A673 (cell line): ENCODE measurements around the gene TBKBP1. TPM values are rescaled to one million over a fixed set of nuclear protein-coding genes. Genes with fewer than 3 reads are reported as not detected.
A peak's percentile ranks its signal among the peaks of the same experiment; 100 is the strongest.

Source experiments
- BruUV-seq: library from RNA; stranded (reverse); fragments of 400-500 nt; replicated peaks from 2 replicates; lab custom pipeline; 2021; lab: Mats Ljungman, UMichigan
- CTCF ChIA-PET: fragments of 300-600 bp; sonication (Branson Sonifier 250); formaldehyde crosslinking; loops from one replicate; lab custom pipeline; 2022; ENCODE audit warnings: antibody characterized with exemption; lab: Charles Lee
- POLR2A ChIA-PET: fragments of 300-600 bp; sonication (Branson Sonifier 250); formaldehyde crosslinking; loops from one replicate; lab custom pipeline; 2022; ENCODE audit warnings: antibody characterized with exemption; ENCODE audit not compliant: low non-redundant PET; lab: Charles Lee
- DNase-seq: peaks from one replicate; pipeline ENCODE4 v3.0.0-alpha.2; 2015; ENCODE audit warnings: low spot score
- H3K27ac ChIP-seq: fragments of 200-600 bp; sonication (generic); 2 replicates; pipeline ENCODE4 v1.5.1; 2016; ENCODE audit warnings: mixed run types, low read depth, mild to moderate bottlenecking, mixed read lengths, antibody characterized with exemption, low read length; ENCODE audit not compliant: poor library complexity, severe bottlenecking
- H3K27me3 ChIP-seq: fragments of 200-600 bp; sonication (generic); replicated peaks from 2 replicates; pipeline ENCODE4 v1.6.1; 2017; ENCODE audit warnings: mixed run types, low read depth, mild to moderate bottlenecking, mixed read lengths, antibody characterized with exemption, low read length; ENCODE audit not compliant: insufficient read depth, poor library complexity
- H3K36me3 ChIP-seq: fragments of 200-600 bp; sonication (generic); 2 replicates; pipeline ENCODE4 v1.6.1; 2016; ENCODE audit warnings: mixed run types, mild to moderate bottlenecking, mixed read lengths, antibody characterized with exemption, low read length; ENCODE audit not compliant: insufficient read depth, poor library complexity, severe bottlenecking
- H3K4me1 ChIP-seq: fragments of 200-600 bp; sonication (generic); 2 replicates; pipeline ENCODE4 v1.6.1; 2017; ENCODE audit warnings: mixed run types, mild to moderate bottlenecking, mixed read lengths, antibody characterized with exemption, low read length; ENCODE audit not compliant: insufficient read depth, poor library complexity, severe bottlenecking
- H3K4me3 ChIP-seq: fragments of 200-600 bp; sonication (generic); 2 replicates; pipeline ENCODE4 v1.5.1; 2016; ENCODE audit warnings: low read depth, mixed run types, mild to moderate bottlenecking, mixed read lengths, low read length; ENCODE audit not compliant: poor library complexity, severe bottlenecking
- H3K9me3 ChIP-seq: fragments of 200-600 bp; sonication (generic); 2 replicates; pipeline ENCODE4 v1.6.1; 2016; ENCODE audit warnings: mixed run types, low read depth, mild to moderate bottlenecking, mixed read lengths, antibody characterized with exemption, low read length; ENCODE audit not compliant: poor library complexity, severe bottlenecking
- CTCF ChIP-seq: fragments of 300-800, 200-600 bp; sonication (generic); conservative IDR thresholded peaks from 2 replicates; pipeline ENCODE4 v1.5.1; 2017; ENCODE audit warnings: low read depth, mild to moderate bottlenecking, antibody characterized with exemption, low read length, moderate library complexity, mixed read lengths
- EZH2 ChIP-seq: fragments of 200-600 bp; sonication (generic); IDR thresholded peaks from 2 replicates; pipeline ENCODE4 v1.6.1; 2017; ENCODE audit warnings: borderline replicate concordance, low read depth, mild to moderate bottlenecking, mixed read lengths, antibody characterized with exemption, low read length; ENCODE audit not compliant: poor library complexity, severe bottlenecking
- intact Hi-C: fragments of 100-400 bp; cut with micrococcal nuclease; formaldehyde crosslinking; loops from one replicate; pipeline ENCODE4 v1.10.0; 2022; ENCODE audit not compliant: unreplicated experiment
- total RNA-seq: library from RNA; stranded (reverse); gene quantifications from 2 replicates; pipeline ENCODE4 v1.2.3, GENCODE V29; 2021

Gene TBKBP1
- total RNA-seq, 1 experiment from 2014 or later = 21.1 TPM

- Histone ChIP-seq H3K36me3 (peaks cover 4% of the 10 kb centered on the region), H3K27ac (peak overlapping the region; percentile 63), H3K4me1 (peaks cover 6% of the 10 kb centered on the region), H3K27me3 (no peaks in the 10 kb centered on the region), H3K4me3 (peak overlapping the region; percentile 60), H3K9me3 (no peaks in the 10 kb centered on the region)
- no peak for TF ChIP-seq CTCF
- no peak for TF ChIP-seq EZH2
- intact Hi-C loops = no loop called here
- peak; percentile 41 for DNase-seq
- CTCF ChIA-PET = no interaction called here
- POLR2A ChIA-PET = no interaction called here
- no TSS peak for BruUV-seq
Observed at GRCh38 chr17:47695429-47696376, 1.7 kb downstream of the TBKBP1 start.

GRCh38 chr17:47696717-47697642 is 3.0 kb downstream of the TBKBP1 start:
- Histone ChIP-seq H3K36me3 (peaks cover 4% of the 10 kb centered on the region), H3K27me3 (no peaks in the 10 kb centered on the region), H3K9me3 (no peaks in the 10 kb centered on the region), H3K4me1 (peaks cover 6% of the 10 kb centered on the region), H3K4me3 (no peak overlapping the region), H3K27ac (no peak overlapping the region)
- no peak for DNase-seq
- BruUV-seq = no TSS peak
- ChIA-PET CTCF (no interaction called here), POLR2A (no interaction called here)
- intact Hi-C loops = no loop called here
- TF ChIP-seq EZH2 = no peak
- no peak for TF ChIP-seq CTCF

DNA sequence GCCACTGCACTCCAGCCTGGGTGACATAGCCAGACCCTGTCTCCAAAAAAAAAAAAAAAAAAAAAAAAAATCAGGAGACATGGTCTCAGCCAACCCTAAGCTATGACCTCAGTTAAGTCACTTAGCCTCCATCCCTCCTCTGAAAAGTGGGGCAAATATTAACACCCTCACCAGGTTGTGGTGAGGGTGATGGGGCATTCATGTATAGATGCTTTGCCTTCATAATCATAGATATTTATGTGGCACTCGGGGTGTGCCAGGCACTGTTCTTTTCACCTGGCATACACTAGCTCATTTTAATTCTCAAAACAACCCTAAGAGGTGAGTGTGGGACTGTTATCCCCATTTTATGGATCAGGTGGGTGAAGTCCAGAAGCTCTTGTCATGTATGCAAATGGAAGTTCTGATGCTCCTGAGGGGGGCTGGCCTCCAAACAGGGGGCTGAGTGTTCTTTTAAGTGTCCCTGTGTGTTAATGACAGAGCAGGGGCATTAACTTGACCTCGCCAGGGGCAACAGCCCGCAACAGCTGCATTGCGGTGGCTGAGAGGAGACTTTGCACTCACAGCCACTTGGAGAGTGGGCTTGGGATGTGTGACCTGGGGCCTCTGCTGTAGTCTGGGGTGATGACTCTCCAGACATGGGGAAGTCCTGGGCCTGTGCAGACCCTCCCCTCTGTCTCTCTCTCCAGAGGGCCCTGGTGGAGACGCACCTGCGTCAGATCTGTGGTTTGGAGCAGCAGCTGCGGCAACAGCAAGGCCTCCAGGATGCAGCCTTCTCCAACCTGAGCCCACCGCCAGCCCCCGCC is 4.1 kb downstream of the TBKBP1 start:
- H3K27me3 ChIP-seq = no peaks in the 10 kb centered on the region
- no peaks in the 10 kb centered on the region for H3K9me3 ChIP-seq
- intact Hi-C loops = loop anchor here (2.0 kb wide), 1 partner anchor 45 kb away; no protein-coding TSS in a partner anchor
- peaks cover 4% of the 10 kb centered on the region for H3K4me1 ChIP-seq
- no peak for TF ChIP-seq EZH2
- H3K27ac ChIP-seq = no peak overlapping the region
- CTCF ChIA-PET = no interaction called here
- no peak overlapping the region for H3K4me3 ChIP-seq
- POLR2A ChIA-PET = interaction anchor here (0.6 kb wide), 1 partner anchor 19 kb away, joined by 11 read pairs; no protein-coding TSS in a partner anchor
- no TSS peak for BruUV-seq
- H3K36me3 ChIP-seq = peaks cover 4% of the 10 kb centered on the region
- no peak for DNase-seq
